Gastroesophageal sphincter (tissue), 4 donors: ENCODE results near the gene KIFAP3. TPM values are rescaled to one million over a fixed set of nuclear protein-coding genes. Genes with fewer than 3 reads are reported as not detected.

ENCODE experiments used
- ATAC-seq: fragments of 150-250 bp; one replicate; pipeline ENCODE4 v1.9.1; 2016; ENCODE audit warnings: mild to moderate bottlenecking, moderate library complexity
- H3K27ac ChIP-seq, 4 donors: fragments of 200-600 bp; sonication (generic) in 3 of 4; 1 replicate in 3 of 4; 2 replicates in 1 of 4; pipeline ENCODE4 v1.5.1; 2016 to 2019
- H3K27me3 ChIP-seq: fragments of 200-600 bp; sonication (generic); one replicate; pipeline ENCODE4 v1.5.1; 2019
- H3K36me3 ChIP-seq, 2 donors: fragments of 200-600 bp; sonication (generic); one replicate each; pipeline ENCODE4 v1.5.1; 2019; ENCODE audit warnings: control low read depth in 1 of 2
- H3K4me1 ChIP-seq, 3 donors: fragments of 200-600 bp; sonication (generic); 1 replicate in 2 of 3; 2 replicates in 1 of 3; pipeline ENCODE4 v1.5.1; 2016 to 2019; ENCODE audit warnings: control low read depth in 2 of 3
- H3K4me3 ChIP-seq, 2 donors: fragments of 200-600 bp; sonication (generic); one replicate each; pipeline ENCODE4 v1.5.1; 2019; ENCODE audit warnings: mild to moderate bottlenecking in 1 of 2, moderate library complexity in 1 of 2
- H3K9me3 ChIP-seq, 3 donors: fragments of 200-600 bp; sonication (generic); one replicate each; pipeline ENCODE4 v1.5.1; 2017 to 2019; ENCODE audit warnings: control low read depth in 2 of 3
- CTCF ChIP-seq, 4 experiments: fragments of 200-600 bp in 2 of 4; fragments of 450-650 bp in 2 of 4; sonication (generic) in 1 of 4; IDR thresholded peaks; one replicate each; pipeline ENCODE4 v1.5.1; 2017 to 2019; ENCODE audit warnings: antibody characterized with exemption in 4 of 4, mild to moderate bottlenecking in 2 of 4, moderate library complexity in 2 of 4
- EP300 ChIP-seq: sonication (generic); formaldehyde crosslinking; IDR thresholded peaks from one replicate; pipeline ENCODE4 v1.6.1; 2017; ENCODE audit warnings: antibody characterized with exemption, mild to moderate bottlenecking
- POLR2A ChIP-seq, 2 donors: fragments of 450-650 bp; IDR thresholded peaks; one replicate each; pipeline ENCODE4 v1.6.1; 2017; ENCODE audit warnings: antibody characterized with exemption in 2 of 2, mild to moderate bottlenecking in 2 of 2, moderate library complexity in 1 of 2
- POLR2AphosphoS5 ChIP-seq: sonication (generic); formaldehyde crosslinking; IDR thresholded peaks from one replicate; pipeline ENCODE4 v1.6.1; 2017; ENCODE audit warnings: antibody characterized with exemption
- WGBS, 2 donors: methylation state at CpG; one replicate each; pipeline ENCODE4 v1.1.5; 2018; ENCODE audit warnings: low coverage in 1 of 2; 5-methylcytosine and 5-hydroxymethylcytosine counted together
- total RNA-seq, 4 donors: library from RNA; depleted of rRNA; stranded (reverse); fragments of >200 nt; gene quantifications; one replicate each; pipeline ENCODE4 v1.1.0, GENCODE V29; 2016

Gene KIFAP3
- total RNA-seq, 4 donors from 2014 or later: 25.5 to 42.9 (median 36.6) TPM

- Histone ChIP-seq H3K9me3 (peaks cover 0 to 8% (median 0%) of the 10 kb centered on the region in 3 donors), H3K4me1 (no peaks in the 10 kb centered on the region), H3K4me3 (no peak overlapping the region), H3K27ac (no peak overlapping the region), H3K27me3 (no peaks in the 10 kb centered on the region), H3K36me3 (peaks cover 0 to 36% of the 10 kb centered on the region in 2 donors)
- ATAC-seq: no peak
- WGBS, 2 donors: 57 to 75% methylated on average over 2 of the region's 2 CpGs
- TF ChIP-seq EP300: no peak
- no peak for TF ChIP-seq POLR2AphosphoS5
- no peak for TF ChIP-seq CTCF (IDR thresholded peaks at IDR 0.05)
Observed at GRCh38 chr1:170032531-170033280, 41.8 kb downstream of the KIFAP3 start.

- H3K27me3 ChIP-seq: no peaks in the 10 kb centered on the region
- TF ChIP-seq EP300: no peak
- 54 to 94% methylated on average over 1 of the region's 1 CpG for WGBS, 2 donors
- no peak overlapping the region for H3K4me3 ChIP-seq
- no peak for ATAC-seq
- H3K36me3 ChIP-seq: peaks cover 0 to 41% of the 10 kb centered on the region in 2 donors
- peaks cover 0 to 10% (median 0%) of the 10 kb centered on the region in 3 donors for H3K9me3 ChIP-seq
- H3K4me1 ChIP-seq: no peaks in the 10 kb centered on the region
- no peak overlapping the region for H3K27ac ChIP-seq
Observed at GRCh38 chr1:170030212-170030611, 44.3 kb downstream of the KIFAP3 start.

DNA sequence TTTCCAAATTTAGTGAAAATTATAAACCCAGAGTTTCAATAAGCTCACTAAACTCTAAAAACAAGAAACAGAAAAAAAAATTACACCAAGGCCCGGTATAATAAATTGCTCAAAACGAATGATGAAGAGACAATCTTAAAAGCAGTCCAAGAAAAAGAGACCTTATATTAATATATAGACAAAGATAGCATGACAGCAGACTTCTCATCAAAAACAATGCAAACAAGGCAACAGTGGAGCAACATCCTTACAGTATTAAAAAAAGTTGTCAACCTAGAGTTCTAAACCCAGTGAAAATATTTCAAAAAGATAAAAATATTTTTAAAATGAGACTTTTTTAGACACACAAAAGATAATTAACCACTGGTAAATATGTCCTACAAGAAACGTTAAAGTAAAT, 46.7 kb downstream of the KIFAP3 start:
- Histone ChIP-seq H3K4me1 (no peaks in the 10 kb centered on the region), H3K36me3 (peaks cover 0 to 35% of the 10 kb centered on the region in 2 donors), H3K9me3 (peaks cover 0 to 10% (median 0%) of the 10 kb centered on the region in 3 donors), H3K27ac (no peak overlapping the region), H3K27me3 (no peaks in the 10 kb centered on the region), H3K4me3 (no peak overlapping the region)
- ATAC-seq: no peak
- TF ChIP-seq POLR2A (IDR thresholded peaks at IDR 0.05): no peak
- no peak for TF ChIP-seq POLR2AphosphoS5
- no peak for TF ChIP-seq EP300
- no peak for TF ChIP-seq CTCF (IDR thresholded peaks at IDR 0.05)
- 97% methylated on average over 3 of the region's 3 CpGs for WGBS, 2 donors

- TF ChIP-seq EP300: no peak
- no peak for TF ChIP-seq POLR2AphosphoS5
- TF ChIP-seq POLR2A (IDR thresholded peaks at IDR 0.05): no peak
- no peak for TF ChIP-seq CTCF (IDR thresholded peaks at IDR 0.05)
- Histone ChIP-seq H3K36me3 (peaks cover 0 to 35% of the 10 kb centered on the region in 2 donors), H3K4me3 (no peak overlapping the region), H3K9me3 (no peaks in the 10 kb centered on the region), H3K27me3 (no peaks in the 10 kb centered on the region), H3K27ac (no peak overlapping the region), H3K4me1 (no peaks in the 10 kb centered on the region)
- 73 to 93% methylated on average over 2 of the region's 2 CpGs for WGBS, 2 donors
- no peak for ATAC-seq
Observed at GRCh38 chr1:170020859-170021258, 53.6 kb downstream of the KIFAP3 start.

DNA sequence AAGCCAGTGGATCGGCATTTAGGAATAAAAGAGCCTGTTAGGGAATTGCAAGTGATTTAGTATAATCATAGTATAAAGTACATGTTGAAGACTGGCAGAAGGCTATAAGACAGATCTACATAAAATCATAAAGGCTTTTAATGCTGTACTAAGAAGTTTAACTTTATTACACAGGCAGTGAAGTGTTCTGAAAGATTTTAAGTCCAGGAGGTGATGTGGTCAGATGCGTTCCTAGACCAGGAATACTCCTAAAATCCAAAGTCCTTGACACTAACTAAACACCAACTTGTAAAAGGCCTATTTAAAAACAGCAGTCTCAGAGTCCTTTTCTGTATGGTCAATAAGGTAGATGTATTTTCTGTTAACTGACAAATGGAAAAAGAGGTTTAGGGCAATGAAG, 57.0 kb downstream of the KIFAP3 start:
- TF ChIP-seq POLR2AphosphoS5: no peak
- TF ChIP-seq CTCF (IDR thresholded peaks at IDR 0.05): no peak
- TF ChIP-seq POLR2A (IDR thresholded peaks at IDR 0.05): no peak
- no peak for TF ChIP-seq EP300
- no peak overlapping the region for H3K4me3 ChIP-seq
- 94 to 95% methylated on average over 2 of the region's 2 CpGs for WGBS, 2 donors
- no peak for ATAC-seq
- H3K27me3 ChIP-seq: no peaks in the 10 kb centered on the region
- no peaks in the 10 kb centered on the region for H3K4me1 ChIP-seq
- no peak overlapping the region for H3K27ac ChIP-seq
- H3K9me3 ChIP-seq: no peaks in the 10 kb centered on the region
- peaks cover 0 to 44% of the 10 kb centered on the region in 2 donors for H3K36me3 ChIP-seq
